Uterus (tissue), 2 donors: ENCODE results near the gene CEP55.

Experiments used
- POLR2A ChIP-seq, 2 donors: fragments of 450-650 bp; IDR thresholded peaks; one replicate each; pipeline ENCODE4 v1.6.1; 2016; ENCODE audit warnings: antibody characterized with exemption in 2 of 2, mild to moderate bottlenecking in 1 of 2, moderate library complexity in 1 of 2
- TF ChIP-seq, protein P1 (sequence below), 4 experiments: fragments of 200-600 bp in 2 of 4; fragments of 450-650 bp in 2 of 4; sonication (generic) in 2 of 4; IDR thresholded peaks; one replicate each; pipeline ENCODE4 v1.5.1; 2016 to 2019; ENCODE audit warnings: antibody characterized with exemption in 4 of 4, mild to moderate bottlenecking in 2 of 4, moderate library complexity in 1 of 4

DNA sequence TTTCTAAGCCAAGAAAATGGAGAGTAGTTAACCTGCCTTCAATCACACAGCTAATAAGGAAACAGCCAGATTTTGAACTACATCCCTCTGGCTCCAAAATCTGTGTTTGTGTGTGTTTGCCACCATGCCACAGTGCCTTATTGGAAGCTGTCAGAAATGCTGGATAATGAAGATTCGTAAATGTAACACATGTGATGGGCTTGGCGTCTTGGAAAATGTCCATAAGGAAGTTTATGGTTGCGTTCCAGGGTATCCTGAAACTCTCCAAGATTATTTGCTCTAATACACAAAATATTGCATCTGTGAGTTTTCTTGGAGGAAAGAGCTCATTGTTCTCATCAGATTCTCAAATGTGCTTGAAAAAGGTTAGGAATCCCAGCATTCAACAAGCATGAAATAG, 36.9 kb upstream of the CEP55 start:
- TF ChIP-seq, protein P1, sequence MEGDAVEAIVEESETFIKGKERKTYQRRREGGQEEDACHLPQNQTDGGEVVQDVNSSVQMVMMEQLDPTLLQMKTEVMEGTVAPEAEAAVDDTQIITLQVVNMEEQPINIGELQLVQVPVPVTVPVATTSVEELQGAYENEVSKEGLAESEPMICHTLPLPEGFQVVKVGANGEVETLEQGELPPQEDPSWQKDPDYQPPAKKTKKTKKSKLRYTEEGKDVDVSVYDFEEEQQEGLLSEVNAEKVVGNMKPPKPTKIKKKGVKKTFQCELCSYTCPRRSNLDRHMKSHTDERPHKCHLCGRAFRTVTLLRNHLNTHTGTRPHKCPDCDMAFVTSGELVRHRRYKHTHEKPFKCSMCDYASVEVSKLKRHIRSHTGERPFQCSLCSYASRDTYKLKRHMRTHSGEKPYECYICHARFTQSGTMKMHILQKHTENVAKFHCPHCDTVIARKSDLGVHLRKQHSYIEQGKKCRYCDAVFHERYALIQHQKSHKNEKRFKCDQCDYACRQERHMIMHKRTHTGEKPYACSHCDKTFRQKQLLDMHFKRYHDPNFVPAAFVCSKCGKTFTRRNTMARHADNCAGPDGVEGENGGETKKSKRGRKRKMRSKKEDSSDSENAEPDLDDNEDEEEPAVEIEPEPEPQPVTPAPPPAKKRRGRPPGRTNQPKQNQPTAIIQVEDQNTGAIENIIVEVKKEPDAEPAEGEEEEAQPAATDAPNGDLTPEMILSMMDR (IDR thresholded peaks at IDR 0.05) = no peak
- TF ChIP-seq POLR2A (IDR thresholded peaks at IDR 0.05) = no peak
